GM23248 (cell line): ENCODE data around the gene TCTA. TPM values are rescaled to one million over a fixed set of nuclear protein-coding genes. Genes with fewer than 3 reads are reported as not detected.

Source experiments
- DNase-seq: peaks from one replicate; pipeline ENCODE4 v3.0.0-alpha.2; 2015
- H2AFZ ChIP-seq: fragments of 200-600 bp; sonication (generic); 2 replicates; pipeline ENCODE4 v1.6.1; 2016; ENCODE audit warnings: antibody characterized with exemption
- H3F3A ChIP-seq: fragments of 200-600 bp; sonication (generic); 2 replicates; pipeline ENCODE4 v1.6.1; 2016; ENCODE audit warnings: mild to moderate bottlenecking, antibody characterized with exemption, mixed run types; ENCODE audit not compliant: insufficient read depth
- H3K27ac ChIP-seq: fragments of 200-600 bp; sonication (generic); 2 replicates; pipeline ENCODE4 v1.5.1; 2016; ENCODE audit warnings: mild to moderate bottlenecking
- H3K27me3 ChIP-seq: fragments of 200-600 bp; sonication (generic); replicated peaks from 2 replicates; pipeline ENCODE4 v1.6.1; 2016; ENCODE audit warnings: mild to moderate bottlenecking; ENCODE audit not compliant: insufficient read depth
- H3K36me3 ChIP-seq: fragments of 200-600 bp; sonication (generic); 2 replicates; pipeline ENCODE4 v1.6.1; 2016; ENCODE audit warnings: low read depth, mild to moderate bottlenecking
- H3K4me1 ChIP-seq: fragments of 200-600 bp; sonication (generic); 2 replicates; pipeline ENCODE4 v1.6.1; 2016; ENCODE audit warnings: mild to moderate bottlenecking; ENCODE audit not compliant: insufficient read depth
- H3K4me2 ChIP-seq: fragments of 200-600 bp; sonication (generic); one replicate; pipeline ENCODE4 v1.6.1; 2016; ENCODE audit warnings: mild to moderate bottlenecking; ENCODE audit not compliant: unreplicated experiment
- H3K4me3 ChIP-seq: fragments of 200-600 bp; sonication (generic); 2 replicates; pipeline ENCODE4 v1.5.1; 2016; ENCODE audit warnings: mild to moderate bottlenecking
- H3K79me2 ChIP-seq: fragments of 200-600 bp; sonication (generic); 2 replicates; pipeline ENCODE4 v1.6.1; 2016; ENCODE audit warnings: mild to moderate bottlenecking; ENCODE audit not compliant: insufficient read depth
- H3K9ac ChIP-seq: fragments of 200-600 bp; sonication (generic); 2 replicates; pipeline ENCODE4 v1.6.1; 2016; ENCODE audit warnings: mild to moderate bottlenecking
- H3K9me2 ChIP-seq: fragments of 200-600 bp; sonication (generic); 2 replicates; pipeline ENCODE4 v1.6.1; 2016; ENCODE audit warnings: mixed run types, mild to moderate bottlenecking, moderate library complexity; ENCODE audit not compliant: insufficient read depth
- H3K9me3 ChIP-seq: fragments of 200-600 bp; sonication (generic); one replicate; pipeline ENCODE4 v1.6.1; 2017; ENCODE audit warnings: low read depth
- H4K20me1 ChIP-seq: fragments of 200-600 bp; sonication (generic); 2 replicates; pipeline ENCODE4 v1.6.0; 2016; ENCODE audit not compliant: insufficient read depth
- EZH2 ChIP-seq: fragments of 200-600 bp; sonication (generic); IDR thresholded peaks from 2 replicates; pipeline ENCODE4 v1.6.1; 2018; ENCODE audit warnings: antibody characterized with exemption, mild to moderate bottlenecking; ENCODE audit not compliant: insufficient read depth, poor library complexity, severe bottlenecking
- EZH2phosphoT487 ChIP-seq: fragments of 200-600 bp; sonication (generic); IDR thresholded peaks from 2 replicates; pipeline ENCODE4 v1.6.1; 2018; ENCODE audit warnings: antibody characterized with exemption, moderate library complexity, mild to moderate bottlenecking, low read depth; ENCODE audit not compliant: insufficient read depth
- WGBS, 2 experiments: methylation state at CpG; one replicate each; pipeline ENCODE4 v1.1.6; 2015 to 2017; ENCODE audit warnings: low lambda C conversion rate in 2 of 2, low coverage in 1 of 2; ENCODE audit errors: missing lambda C conversion rate in 2 of 2; 5-methylcytosine and 5-hydroxymethylcytosine counted together
- in situ Hi-C: fragments of 300-500 bp; cut with MboI; formaldehyde crosslinking; loops from 2 replicates; pipeline ENCODE4 v1.15.0; 2020
- polyA plus RNA-seq: library from polyadenylated mRNA; unstranded; fragments of >200 nt; fragmentation: Nextera tagmentation; extraction: Ambion mirVana; gene quantifications from 2 replicates; pipeline ENCODE4 v1.2.1, GENCODE V29; 2016
- total RNA-seq: library from RNA; depleted of rRNA; stranded (reverse); fragments of >200 nt; shearing (Covaris generic); gene quantifications from 2 replicates; pipeline ENCODE4 v1.2.3, GENCODE V29; 2014; rRNA removed

The TCTA gene
- total and polyA plus RNA-seq, 2 experiments from 2014 or later: 52.2 to 55.7 TPM

GRCh38 chr3:49461443-49462171, 49.4 kb downstream of the TCTA start:
- no peaks in the 10 kb centered on the region for H3K9me2 ChIP-seq
- H3F3A ChIP-seq: no peaks in the 10 kb centered on the region
- no peaks in the 10 kb centered on the region for H3K9me3 ChIP-seq
- DNase-seq: peak; percentile 49
- H3K4me3 ChIP-seq: no peak overlapping the region
- WGBS, 2 experiments: 0 to 13% methylated on average over 1 of the region's 1 CpG
- in situ Hi-C loops: no loop called here
- H3K27ac ChIP-seq: peak overlapping the region; percentile 51
- H3K79me2 ChIP-seq: no peaks in the 10 kb centered on the region
- TF ChIP-seq EZH2phosphoT487 (no peak), EZH2 (no peak)
- peak overlapping the region; percentile 49 for H3K9ac ChIP-seq
- H3K27me3 ChIP-seq: no peaks in the 10 kb centered on the region
- peak overlapping the region; percentile 55 for H2AFZ ChIP-seq
- H3K4me2 ChIP-seq: peak overlapping the region; percentile 0
- H3K4me1 ChIP-seq: peaks cover 15% of the 10 kb centered on the region
- no peaks in the 10 kb centered on the region for H3K36me3 ChIP-seq
- no peaks in the 10 kb centered on the region for H4K20me1 ChIP-seq

GRCh38 chr3:49462222-49462621, 50.0 kb downstream of the TCTA start:
- Histone ChIP-seq H3K9me2 (no peaks in the 10 kb centered on the region), H3K36me3 (no peaks in the 10 kb centered on the region), H4K20me1 (no peaks in the 10 kb centered on the region), H3K27ac (peak overlapping the region; percentile 51), H3K4me2 (peak overlapping the region; percentile 0), H3K9me3 (no peaks in the 10 kb centered on the region), H3K4me1 (peaks cover 15% of the 10 kb centered on the region), H3K4me3 (no peak overlapping the region), H3K27me3 (no peaks in the 10 kb centered on the region), H3K79me2 (no peaks in the 10 kb centered on the region), H2AFZ (peak overlapping the region; percentile 55), H3K9ac (peak overlapping the region; percentile 49), H3F3A (no peaks in the 10 kb centered on the region)
- WGBS, 2 experiments: 64 to 68% methylated on average over 3 of the region's 3 CpGs
- TF ChIP-seq EZH2: no peak
- no peak for TF ChIP-seq EZH2phosphoT487
- DNase-seq: peak; percentile 81
- in situ Hi-C loops: no loop called here

GRCh38 chr3:49465270-49466034, 53.2 kb downstream of the TCTA start:
- Histone ChIP-seq H3K4me2 (no peak overlapping the region), H3K9ac (no peak overlapping the region), H3K79me2 (no peaks in the 10 kb centered on the region), H3K9me3 (no peaks in the 10 kb centered on the region), H3K4me1 (peaks cover 27% of the 10 kb centered on the region), H3K36me3 (no peaks in the 10 kb centered on the region), H4K20me1 (no peaks in the 10 kb centered on the region), H3K9me2 (no peaks in the 10 kb centered on the region), H3F3A (peaks cover 14% of the 10 kb centered on the region), H3K4me3 (no peak overlapping the region), H3K27ac (no peak overlapping the region), H2AFZ (no peak overlapping the region; the same call in 1 of the 2 replicates), H3K27me3 (no peaks in the 10 kb centered on the region)
- 81 to 83% methylated on average over 18 of the region's 18 CpGs for whole genome bisulfite sequencing, 2 experiments
- in situ Hi-C loops: no loop called here
- TF ChIP-seq EZH2 (no peak), EZH2phosphoT487 (no peak)
- DNase-seq: no peak

Other genes with a start within 250 kb of the TCTA start
- 35.4 and 39.7 TPM in 2 replicates for gene CCDC71, start 246.1 kb upstream of the TCTA start, total RNA-seq
- gene CCDC71, start 246.1 kb upstream of the TCTA start, polyA plus RNA-seq: 1.5 and 1.7 TPM in 2 replicates
- 19.5 and 22.5 TPM in 2 replicates for gene KLHDC8B, start 240.8 kb upstream of the TCTA start, total RNA-seq
- gene KLHDC8B, start 240.8 kb upstream of the TCTA start, polyA plus RNA-seq: 13.5 and 15.4 TPM in 2 replicates
- gene C3orf62, start 135.2 kb upstream of the TCTA start, total RNA-seq: 0.25 and 2.9 TPM in 2 replicates
- gene C3orf62, start 135.2 kb upstream of the TCTA start, polyA plus RNA-seq: 1.5 and 1.6 TPM in 2 replicates
- 11.2 and 17.6 TPM in 2 replicates for gene USP4, start 72.4 kb upstream of the TCTA start, total RNA-seq
- gene USP4, start 72.4 kb upstream of the TCTA start, polyA plus RNA-seq: 47.6 and 50.9 TPM in 2 replicates
- gene GPX1, start 54.1 kb upstream of the TCTA start, total RNA-seq: 201 and 229 TPM in 2 replicates
- gene GPX1, start 54.1 kb upstream of the TCTA start, polyA plus RNA-seq: 446 and 454 TPM in 2 replicates
- 781 and 915 TPM in 2 replicates for gene RHOA, start 447 bp upstream of the TCTA start, total RNA-seq
- gene RHOA, start 447 bp upstream of the TCTA start, polyA plus RNA-seq: 996 and 1,025 TPM in 2 replicates
- gene AMT, start 10.1 kb downstream of the TCTA start, total RNA-seq: 1.6 and 5.8 TPM in 2 replicates
- gene AMT, start 10.1 kb downstream of the TCTA start, polyA plus RNA-seq: 1.5 and 1.7 TPM in 2 replicates
- gene NICN1, start 16.9 kb downstream of the TCTA start, total RNA-seq: 10.9 and 18.7 TPM in 2 replicates
- 10.5 and 12.5 TPM in 2 replicates for gene NICN1, start 16.9 kb downstream of the TCTA start, polyA plus RNA-seq
- gene DAG1, start 57.8 kb downstream of the TCTA start, total RNA-seq: 81.8 and 90.2 TPM in 2 replicates
- gene DAG1, start 57.8 kb downstream of the TCTA start, polyA plus RNA-seq: 42.4 and 43.0 TPM in 2 replicates
- gene BSN, start 142.1 kb downstream of the TCTA start, total RNA-seq: under 0.01 TPM in 2 replicates
- 0.03 and 0.08 TPM in 2 replicates for gene BSN, start 142.1 kb downstream of the TCTA start, polyA plus RNA-seq